Measurements from ENCODE around the gene MPZL2.

The MPZL2 gene

DNA sequence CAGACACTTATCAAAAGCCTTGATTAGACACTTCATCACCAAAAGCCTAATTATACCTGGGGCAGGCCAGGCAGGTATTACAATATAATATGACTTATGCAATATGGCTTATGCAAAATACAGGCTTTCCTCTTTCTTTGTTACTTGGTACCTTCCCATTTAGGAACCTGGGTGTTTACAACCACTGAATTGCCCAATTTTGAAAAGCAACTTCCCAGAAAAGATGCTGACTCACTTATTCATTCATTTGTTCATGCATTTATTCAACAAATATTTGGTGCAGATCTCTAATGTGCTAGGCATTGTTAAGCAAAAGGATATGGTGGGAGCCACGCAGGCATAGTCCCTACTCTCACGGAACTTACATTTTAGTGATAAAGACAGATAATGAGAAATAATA is 25.7 kb downstream of the MPZL2 start:
- Histone ChIP-seq H3K9ac (ENCODE audit: low read depth, low read length) (no peak overlapping the region), H2AFZ (ENCODE audit: low read depth, low read length) (no peak overlapping the region), H3K9me3 (ENCODE audit: insufficient read depth, low read length, severe bottlenecking) (no peaks in the 10 kb centered on the region), H3K4me3 (ENCODE audit: low read depth in 1 of 2, low read length in 2 of 2) (no peak overlapping the region), H3K27ac (ENCODE audit: low read length) (no peak overlapping the region), H3K4me1 (ENCODE audit: insufficient read depth, low read length) (no peaks in the 10 kb centered on the region), H3K27me3 (ENCODE audit: insufficient read depth, low read length, poor library complexity) (no peaks in the 10 kb centered on the region), H3K4me2 (ENCODE audit: insufficient read depth, low read length) (no peak overlapping the region), H4K20me1 (ENCODE audit: insufficient read depth, low read length) (no peaks in the 10 kb centered on the region), H3K36me3 (ENCODE audit: insufficient read depth, low read length) (no peaks in the 10 kb centered on the region), H3K79me2 (ENCODE audit: insufficient read depth, low read length) (no peaks in the 10 kb centered on the region)
- DNase-seq (no peak), ATAC-seq (ENCODE audit: insufficient read depth, low read depth) (no peak)
- no peak for TF ChIP-seq EZH2 (IDR thresholded peaks at IDR 0.05; ENCODE audit: borderline replicate concordance, low read depth, low read length, severe bottlenecking)
- TF ChIP-seq, protein P1, sequence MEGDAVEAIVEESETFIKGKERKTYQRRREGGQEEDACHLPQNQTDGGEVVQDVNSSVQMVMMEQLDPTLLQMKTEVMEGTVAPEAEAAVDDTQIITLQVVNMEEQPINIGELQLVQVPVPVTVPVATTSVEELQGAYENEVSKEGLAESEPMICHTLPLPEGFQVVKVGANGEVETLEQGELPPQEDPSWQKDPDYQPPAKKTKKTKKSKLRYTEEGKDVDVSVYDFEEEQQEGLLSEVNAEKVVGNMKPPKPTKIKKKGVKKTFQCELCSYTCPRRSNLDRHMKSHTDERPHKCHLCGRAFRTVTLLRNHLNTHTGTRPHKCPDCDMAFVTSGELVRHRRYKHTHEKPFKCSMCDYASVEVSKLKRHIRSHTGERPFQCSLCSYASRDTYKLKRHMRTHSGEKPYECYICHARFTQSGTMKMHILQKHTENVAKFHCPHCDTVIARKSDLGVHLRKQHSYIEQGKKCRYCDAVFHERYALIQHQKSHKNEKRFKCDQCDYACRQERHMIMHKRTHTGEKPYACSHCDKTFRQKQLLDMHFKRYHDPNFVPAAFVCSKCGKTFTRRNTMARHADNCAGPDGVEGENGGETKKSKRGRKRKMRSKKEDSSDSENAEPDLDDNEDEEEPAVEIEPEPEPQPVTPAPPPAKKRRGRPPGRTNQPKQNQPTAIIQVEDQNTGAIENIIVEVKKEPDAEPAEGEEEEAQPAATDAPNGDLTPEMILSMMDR (IDR thresholded peaks at IDR 0.05; ENCODE audit: borderline replicate concordance, extremely low read depth, low read length, poor library complexity, severe bottlenecking): no peak

DNA sequence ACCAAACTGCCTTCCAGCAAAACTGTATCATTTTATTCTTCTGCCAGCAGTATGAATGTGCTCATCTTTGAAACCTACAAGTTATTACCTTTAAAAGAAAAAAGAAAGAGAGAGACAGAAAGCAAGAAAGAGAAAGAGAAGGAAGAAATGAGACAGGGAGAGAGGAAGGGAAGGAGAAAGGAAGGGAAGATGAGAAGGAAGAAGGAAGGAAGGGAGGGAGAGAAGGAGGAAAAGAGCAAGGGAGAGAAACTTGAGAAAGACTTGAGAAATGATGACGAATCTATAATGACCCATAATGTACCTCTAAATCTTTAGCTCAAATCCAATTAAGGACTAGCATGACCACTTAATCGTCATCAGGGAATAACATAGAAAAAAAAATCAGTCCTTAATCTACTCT is 27.9 kb downstream of the MPZL2 start:
- ATAC-seq (ENCODE audit: insufficient read depth, low read depth) (no peak), DNase-seq (no peak)
- Histone ChIP-seq H3K79me2 (ENCODE audit: insufficient read depth, low read length) (no peaks in the 10 kb centered on the region), H3K4me3 (ENCODE audit: low read depth in 1 of 2, low read length in 2 of 2) (no peak overlapping the region), H3K4me1 (ENCODE audit: insufficient read depth, low read length) (no peaks in the 10 kb centered on the region), H3K36me3 (ENCODE audit: insufficient read depth, low read length) (no peaks in the 10 kb centered on the region), H3K27ac (ENCODE audit: low read length) (no peak overlapping the region), H3K4me2 (ENCODE audit: insufficient read depth, low read length) (no peak overlapping the region), H3K27me3 (ENCODE audit: insufficient read depth, low read length, poor library complexity) (no peaks in the 10 kb centered on the region), H4K20me1 (ENCODE audit: insufficient read depth, low read length) (no peaks in the 10 kb centered on the region), H3K9ac (ENCODE audit: low read depth, low read length) (no peak overlapping the region), H3K9me3 (ENCODE audit: insufficient read depth, low read length, severe bottlenecking) (no peaks in the 10 kb centered on the region), H2AFZ (ENCODE audit: low read depth, low read length) (no peak overlapping the region)
- TF ChIP-seq, protein P1 (IDR thresholded peaks at IDR 0.05; ENCODE audit: borderline replicate concordance, extremely low read depth, low read length, poor library complexity, severe bottlenecking): no peak
- TF ChIP-seq EZH2 (IDR thresholded peaks at IDR 0.05; ENCODE audit: borderline replicate concordance, low read depth, low read length, severe bottlenecking): no peak

DNA sequence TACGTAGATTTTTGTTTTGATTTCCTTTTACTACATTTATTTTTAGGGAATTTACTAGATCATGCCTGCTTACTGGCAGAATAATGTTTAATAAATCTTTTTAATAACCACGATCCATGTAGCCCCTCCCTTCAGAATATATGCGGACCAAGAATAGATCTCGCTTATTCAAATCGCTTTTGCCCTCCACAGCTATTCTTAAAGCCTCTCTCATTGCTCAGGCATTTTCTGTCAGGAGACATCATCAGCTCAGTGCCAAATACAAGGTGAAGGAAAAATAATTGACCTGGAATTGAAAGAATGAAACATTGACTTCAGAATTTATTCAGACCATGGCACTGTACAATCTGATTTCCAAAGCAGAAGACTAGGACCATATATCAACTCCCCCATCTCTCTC is 29.3 kb downstream of the MPZL2 start:
- TF ChIP-seq, protein P1 (IDR thresholded peaks at IDR 0.05; ENCODE audit: borderline replicate concordance, extremely low read depth, low read length, poor library complexity, severe bottlenecking): no peak
- no peak for TF ChIP-seq EZH2 (IDR thresholded peaks at IDR 0.05; ENCODE audit: borderline replicate concordance, low read depth, low read length, severe bottlenecking)
- no peak for DNase-seq
- Histone ChIP-seq H3K4me1 (ENCODE audit: insufficient read depth, low read length) (no peaks in the 10 kb centered on the region), H3K79me2 (ENCODE audit: insufficient read depth, low read length) (no peaks in the 10 kb centered on the region), H3K9me3 (ENCODE audit: insufficient read depth, low read length, severe bottlenecking) (no peaks in the 10 kb centered on the region), H3K36me3 (ENCODE audit: insufficient read depth, low read length) (no peaks in the 10 kb centered on the region), H3K4me2 (ENCODE audit: insufficient read depth, low read length) (no peak overlapping the region), H3K27ac (ENCODE audit: low read length) (no peak overlapping the region), H3K9ac (ENCODE audit: low read depth, low read length) (no peak overlapping the region), H3K4me3 (ENCODE audit: low read depth in 1 of 2, low read length in 2 of 2) (no peak overlapping the region), H2AFZ (ENCODE audit: low read depth, low read length) (no peak overlapping the region), H3K27me3 (ENCODE audit: insufficient read depth, low read length, poor library complexity) (no peaks in the 10 kb centered on the region), H4K20me1 (ENCODE audit: insufficient read depth, low read length) (no peaks in the 10 kb centered on the region)
- ATAC-seq (ENCODE audit: insufficient read depth, low read depth): no peak

DNA sequence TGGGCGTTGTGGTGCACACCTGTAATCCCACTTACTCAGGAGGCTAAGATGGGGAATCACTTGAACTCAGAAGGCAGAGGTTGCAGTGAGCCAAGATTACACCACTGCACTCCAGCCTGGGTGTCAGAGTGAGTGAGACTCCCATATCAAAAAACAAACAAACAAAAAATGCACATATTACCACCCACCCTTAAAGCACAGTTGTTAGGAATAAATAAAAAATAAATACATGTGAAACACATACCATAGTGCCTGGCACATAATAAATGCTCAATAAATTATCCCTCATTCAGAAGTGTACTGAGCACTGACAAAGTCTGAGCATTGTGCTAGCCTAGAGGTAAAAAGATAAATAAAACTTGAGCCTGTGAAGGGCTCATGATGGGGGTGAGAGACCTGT is 30.2 kb downstream of the MPZL2 start:
- Histone ChIP-seq H3K9ac (ENCODE audit: low read depth, low read length) (no peak overlapping the region), H3K27me3 (ENCODE audit: insufficient read depth, low read length, poor library complexity) (no peaks in the 10 kb centered on the region), H2AFZ (ENCODE audit: low read depth, low read length) (no peak overlapping the region), H3K9me3 (ENCODE audit: insufficient read depth, low read length, severe bottlenecking) (no peaks in the 10 kb centered on the region), H3K79me2 (ENCODE audit: insufficient read depth, low read length) (no peaks in the 10 kb centered on the region), H3K4me3 (ENCODE audit: low read depth in 1 of 2, low read length in 2 of 2) (no peak overlapping the region), H3K36me3 (ENCODE audit: insufficient read depth, low read length) (no peaks in the 10 kb centered on the region), H3K27ac (ENCODE audit: low read length) (no peak overlapping the region), H3K4me1 (ENCODE audit: insufficient read depth, low read length) (no peaks in the 10 kb centered on the region), H4K20me1 (ENCODE audit: insufficient read depth, low read length) (no peaks in the 10 kb centered on the region), H3K4me2 (ENCODE audit: insufficient read depth, low read length) (no peak overlapping the region)
- no peak for TF ChIP-seq EZH2 (IDR thresholded peaks at IDR 0.05; ENCODE audit: borderline replicate concordance, low read depth, low read length, severe bottlenecking)
- TF ChIP-seq, protein P1 (IDR thresholded peaks at IDR 0.05; ENCODE audit: borderline replicate concordance, extremely low read depth, low read length, poor library complexity, severe bottlenecking): no peak
- no peak for ATAC-seq (ENCODE audit: insufficient read depth, low read depth)
- DNase-seq: no peak

Data from DND-41 (cell line).